PC-9 (cell line): ENCODE measurements around the gene CIZ1. TPM values are rescaled to one million over a fixed set of nuclear protein-coding genes. Genes with fewer than 3 reads are reported as not detected.

Source experiments
- BruUV-seq: library from RNA; stranded (reverse); fragments of 400-500 nt; replicated peaks from 2 replicates; lab custom pipeline; 2021; lab: Mats Ljungman, UMichigan
- CTCF ChIA-PET: fragments of 300-600 bp; sonication (Branson Sonifier 250); formaldehyde crosslinking; loops from one replicate; lab custom pipeline; 2022; ENCODE audit warnings: antibody characterized with exemption; lab: Charles Lee
- POLR2A ChIA-PET: fragments of 300-600 bp; sonication (Branson Sonifier 250); formaldehyde crosslinking; loops from one replicate; lab custom pipeline; 2022; ENCODE audit warnings: antibody characterized with exemption; ENCODE audit not compliant: unreplicated experiment; lab: Charles Lee
- DNase-seq, 2 experiments: peaks; one replicate each; pipeline versions ENCODE4 v3.0.0 to v3.0.0-alpha.2; 2015 to 2022; ENCODE audit warnings: mixed read lengths in 1 of 2
- H2AFZ ChIP-seq: fragments of 200-600 bp; sonication (generic); 2 replicates; pipeline ENCODE4 v1.8.1; 2017; ENCODE audit warnings: antibody characterized with exemption
- H3F3A ChIP-seq: fragments of 200-600 bp; sonication (generic); 2 replicates; pipeline ENCODE4 v1.8.1; 2017; ENCODE audit warnings: antibody characterized with exemption, mild to moderate bottlenecking, low read depth; ENCODE audit not compliant: insufficient read depth
- H3K27ac ChIP-seq: fragments of 200-600 bp; sonication (generic); 2 replicates; pipeline ENCODE4 v1.6.1; 2016; ENCODE audit warnings: mixed run types
- H3K27me3 ChIP-seq: fragments of 200-600 bp; sonication (generic); 2 replicates; pipeline ENCODE4 v1.6.1; 2016; ENCODE audit warnings: low read depth, mixed run types; ENCODE audit not compliant: insufficient read depth
- H3K36me3 ChIP-seq: fragments of 200-600 bp; sonication (generic); 2 replicates; pipeline ENCODE4 v1.6.1; 2016; ENCODE audit warnings: low read depth, mixed run types
- H3K4me1 ChIP-seq: fragments of 200-600 bp; sonication (generic); replicated peaks from 2 replicates; pipeline ENCODE4 v1.6.1; 2016; ENCODE audit warnings: mixed run types; ENCODE audit not compliant: insufficient read depth
- H3K4me2 ChIP-seq: fragments of 200-600 bp; sonication (generic); 2 replicates; pipeline ENCODE4 v1.6.1; 2017; ENCODE audit warnings: mixed run types
- H3K4me3 ChIP-seq: fragments of 200-600 bp; sonication (generic); 2 replicates; pipeline ENCODE4 v1.6.1; 2016; ENCODE audit warnings: mixed run types
- H3K79me2 ChIP-seq: fragments of 200-600 bp; sonication (generic); 2 replicates; pipeline ENCODE4 v1.6.1; 2017; ENCODE audit warnings: low read depth, mixed run types
- H3K9me2 ChIP-seq: fragments of 200-600 bp; sonication (generic); 2 replicates; pipeline ENCODE4 v1.8.1; 2017; ENCODE audit warnings: mild to moderate bottlenecking; ENCODE audit not compliant: insufficient read depth
- H3K9me3 ChIP-seq: fragments of 200-600 bp; sonication (generic); 2 replicates; pipeline ENCODE4 v1.8.1; 2016; ENCODE audit warnings: low read depth; ENCODE audit not compliant: insufficient read depth
- H4K20me1 ChIP-seq: fragments of 200-600 bp; sonication (generic); 2 replicates; pipeline ENCODE4 v1.8.1; 2017; ENCODE audit not compliant: insufficient read depth
- EZH2 ChIP-seq: fragments of 200-600 bp; sonication (generic); IDR thresholded peaks from 2 replicates; pipeline ENCODE4 v1.8.0; 2017; ENCODE audit warnings: antibody characterized with exemption, low read depth
- intact Hi-C: fragments of 100-400 bp; cut with micrococcal nuclease; formaldehyde crosslinking; loops from one replicate; pipeline ENCODE4 v1.10.0; 2022; ENCODE audit not compliant: unreplicated experiment
- total RNA-seq: library from RNA; stranded (reverse); gene quantifications from 2 replicates; pipeline ENCODE4 v1.2.3, GENCODE V29; 2021
- TF ChIP-seq, protein P1 (sequence below): fragments of 200-600 bp; sonication (generic); conservative IDR thresholded peaks from 2 replicates; pipeline ENCODE4 v1.6.1; 2017; ENCODE audit warnings: mixed run types, antibody characterized with exemption, mild to moderate bottlenecking, moderate library complexity

Gene CIZ1
- total RNA-seq, 1 experiment from 2014 or later: 213 TPM

DNA sequence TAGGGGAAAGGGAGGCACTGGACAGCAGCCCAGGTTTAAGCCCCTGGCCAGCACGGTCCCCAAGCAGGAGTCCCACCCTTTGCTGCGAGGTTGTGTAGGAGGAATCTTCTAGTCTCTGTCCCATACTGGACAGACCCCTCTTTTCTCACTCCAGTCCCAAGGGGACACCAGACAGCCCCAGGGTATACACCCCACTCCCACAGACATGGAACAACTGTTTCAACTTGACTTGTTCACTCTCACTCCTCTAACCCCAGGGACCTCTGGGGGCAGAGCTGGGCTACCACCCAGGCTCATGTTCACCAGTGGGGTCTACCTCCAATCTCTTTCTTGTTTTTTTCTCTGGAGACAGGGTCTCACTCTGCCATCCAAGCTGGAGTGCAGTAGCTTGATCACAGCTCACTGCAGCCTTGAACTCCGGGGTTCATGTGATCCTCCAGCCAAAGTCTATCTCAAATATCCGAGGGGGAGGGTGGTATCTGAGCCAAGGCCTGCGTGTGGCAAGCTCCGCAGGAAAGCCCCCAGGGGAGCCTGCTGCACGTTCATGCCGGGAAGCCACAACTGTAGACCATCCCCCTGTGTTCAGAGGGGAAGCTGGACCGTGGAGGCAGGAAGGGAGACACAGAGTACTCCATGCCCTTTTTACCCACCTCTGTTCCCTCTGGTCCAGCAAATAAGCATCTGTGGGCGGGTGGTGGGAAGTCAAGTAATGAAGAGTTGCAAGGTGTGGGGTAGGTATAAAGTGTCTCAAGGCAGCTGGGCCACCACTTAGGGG, 65.6 kb downstream of the CIZ1 start:
- peaks cover 16% of the 10 kb centered on the region for H4K20me1 ChIP-seq
- H3K4me1 ChIP-seq: peaks cover 22% of the 10 kb centered on the region
- peaks cover 42% of the 10 kb centered on the region for H3K79me2 ChIP-seq
- intact Hi-C loops: loop anchor here (2.0 to 5.0 kb wide), 4 partner anchors 129 to 427 kb away; partner anchors contain the start of genes GOLGA2, SLC27A4, SPTAN1 and SWI5
- H2AFZ ChIP-seq: no peak overlapping the region
- H3F3A ChIP-seq: peaks cover 13% of the 10 kb centered on the region; the same call in 1 of the 2 replicates
- no TSS peak for BruUV-seq
- TF ChIP-seq EZH2: no peak
- TF ChIP-seq, protein P1, sequence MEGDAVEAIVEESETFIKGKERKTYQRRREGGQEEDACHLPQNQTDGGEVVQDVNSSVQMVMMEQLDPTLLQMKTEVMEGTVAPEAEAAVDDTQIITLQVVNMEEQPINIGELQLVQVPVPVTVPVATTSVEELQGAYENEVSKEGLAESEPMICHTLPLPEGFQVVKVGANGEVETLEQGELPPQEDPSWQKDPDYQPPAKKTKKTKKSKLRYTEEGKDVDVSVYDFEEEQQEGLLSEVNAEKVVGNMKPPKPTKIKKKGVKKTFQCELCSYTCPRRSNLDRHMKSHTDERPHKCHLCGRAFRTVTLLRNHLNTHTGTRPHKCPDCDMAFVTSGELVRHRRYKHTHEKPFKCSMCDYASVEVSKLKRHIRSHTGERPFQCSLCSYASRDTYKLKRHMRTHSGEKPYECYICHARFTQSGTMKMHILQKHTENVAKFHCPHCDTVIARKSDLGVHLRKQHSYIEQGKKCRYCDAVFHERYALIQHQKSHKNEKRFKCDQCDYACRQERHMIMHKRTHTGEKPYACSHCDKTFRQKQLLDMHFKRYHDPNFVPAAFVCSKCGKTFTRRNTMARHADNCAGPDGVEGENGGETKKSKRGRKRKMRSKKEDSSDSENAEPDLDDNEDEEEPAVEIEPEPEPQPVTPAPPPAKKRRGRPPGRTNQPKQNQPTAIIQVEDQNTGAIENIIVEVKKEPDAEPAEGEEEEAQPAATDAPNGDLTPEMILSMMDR: no peak
- no peak for DNase-seq
- peak overlapping the region; percentile 86; the same call in 1 of the 2 replicates for H3K4me3 ChIP-seq
- H3K9me2 ChIP-seq: no peaks in the 10 kb centered on the region
- CTCF ChIA-PET: interaction anchor here (0.6 to 1.5 kb wide), 5 partner anchors 15 to 385 kb away, joined by 3 to 9 read pairs (median 3); no protein-coding TSS in a partner anchor
- H3K36me3 ChIP-seq: no peaks in the 10 kb centered on the region
- H3K9me3 ChIP-seq: no peaks in the 10 kb centered on the region
- peak overlapping the region; percentile 91 for H3K4me2 ChIP-seq
- no peak overlapping the region for H3K27ac ChIP-seq
- POLR2A ChIA-PET: interaction anchor here (1.1 kb wide), 1 partner anchor 34 kb away, joined by 3 read pairs; the partner anchor contains the start of gene BBLN
- no peaks in the 10 kb centered on the region for H3K27me3 ChIP-seq

DNA sequence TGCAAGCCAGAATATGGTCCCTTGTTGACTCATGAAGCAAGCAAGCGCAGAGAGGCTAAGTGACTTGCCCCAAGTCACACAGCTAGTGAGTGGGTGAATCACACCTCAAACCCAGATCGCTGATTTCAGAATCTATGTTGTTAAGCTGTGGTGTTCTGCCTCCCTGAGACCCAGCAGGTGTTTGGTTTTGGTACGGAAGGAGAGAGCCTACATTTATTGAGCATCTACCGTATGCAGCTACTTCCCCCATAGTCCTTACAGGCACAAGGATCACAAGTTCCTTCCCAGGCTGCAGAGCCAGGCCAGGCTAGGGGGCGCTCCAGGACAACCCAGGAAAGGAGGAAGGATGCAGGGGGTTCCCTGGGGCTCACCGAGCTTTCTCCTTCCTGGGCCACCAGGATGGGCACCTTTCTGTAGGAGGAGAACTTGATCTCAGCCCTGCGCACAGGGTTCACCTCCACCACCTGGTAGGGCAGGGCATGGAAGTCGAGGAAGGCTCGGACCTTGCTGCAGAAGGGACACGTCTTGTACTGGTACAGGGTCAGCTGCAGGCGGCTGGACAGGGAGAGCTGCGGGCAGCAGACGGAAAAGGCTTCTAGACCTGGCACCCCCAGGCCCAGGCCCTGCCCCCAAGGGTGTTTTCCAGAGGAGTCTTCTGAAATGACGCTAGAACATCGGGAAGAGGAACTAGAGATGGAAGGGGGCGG, 66.3 kb downstream of the CIZ1 start:
- ChIA-PET CTCF (interaction anchor here (0.6 to 1.5 kb wide), 8 partner anchors 14 to 286 kb away, joined by 3 to 9 read pairs (median 3); no protein-coding TSS in a partner anchor), POLR2A (interaction anchor here (0.6 to 1.1 kb wide), 3 partner anchors 35 to 226 kb away, joined by 3 to 11 read pairs (median 5); partner anchors contain the start of gene BBLN)
- Histone ChIP-seq H3K4me2 (peak overlapping the region; percentile 91; the same call in 1 of the 2 replicates), H3K27me3 (no peaks in the 10 kb centered on the region), H3K9me2 (no peaks in the 10 kb centered on the region), H3K36me3 (no peaks in the 10 kb centered on the region), H2AFZ (no peak overlapping the region), H3F3A (peaks cover 15% of the 10 kb centered on the region; the same call in 1 of the 2 replicates), H3K27ac (no peak overlapping the region), H3K4me1 (peaks cover 22% of the 10 kb centered on the region), H3K4me3 (no peak overlapping the region; the same call in 1 of the 2 replicates), H3K9me3 (no peaks in the 10 kb centered on the region), H4K20me1 (peaks cover 19% of the 10 kb centered on the region), H3K79me2 (peaks cover 42% of the 10 kb centered on the region)
- peak; percentile 58 to 85 for DNase-seq
- intact Hi-C loops: loop anchor here (2.0 to 5.0 kb wide), 4 partner anchors 130 to 427 kb away; partner anchors contain the start of genes GOLGA2, SLC27A4, SPTAN1 and SWI5
- TF ChIP-seq EZH2: no peak
- TF ChIP-seq, protein P1: peak; percentile 83
- no TSS peak for BruUV-seq

DNA sequence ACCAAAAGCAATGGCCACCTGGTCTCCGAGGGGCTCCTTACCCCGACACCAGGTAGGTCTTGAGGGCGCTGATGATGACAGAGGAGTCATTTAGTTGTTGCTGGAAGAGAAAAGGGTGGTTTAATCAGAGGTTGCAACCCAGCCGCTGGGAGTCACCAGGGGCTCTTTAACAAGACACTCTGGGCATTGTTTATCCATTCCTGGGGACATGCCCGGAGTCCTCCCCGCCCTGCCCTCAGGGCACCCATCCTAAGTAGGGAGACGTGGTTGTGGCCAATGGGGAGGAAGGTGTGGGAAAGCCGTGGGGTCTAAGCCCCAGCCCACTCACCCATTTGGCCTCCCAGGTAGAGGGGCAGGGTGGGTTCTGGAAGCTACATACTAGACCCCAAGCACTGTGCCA, 66.9 kb downstream of the CIZ1 start:
- no peak overlapping the region for H2AFZ ChIP-seq
- no peak overlapping the region for H3K4me2 ChIP-seq
- H3K4me3 ChIP-seq: no peak overlapping the region
- no peaks in the 10 kb centered on the region for H3K27me3 ChIP-seq
- H3K9me2 ChIP-seq: no peaks in the 10 kb centered on the region
- no peaks in the 10 kb centered on the region for H3K36me3 ChIP-seq
- intact Hi-C loops: loop anchor here (2.0 kb wide), 1 partner anchor 130 kb away; no protein-coding TSS in a partner anchor
- H3K9me3 ChIP-seq: no peaks in the 10 kb centered on the region
- ChIA-PET POLR2A (interaction anchor here (0.6 to 1.1 kb wide), 3 partner anchors 36 to 227 kb away, joined by 3 to 11 read pairs (median 5); partner anchors contain the start of gene BBLN), CTCF (interaction anchor here (0.6 to 1.5 kb wide), 8 partner anchors 13 to 287 kb away, joined by 3 to 9 read pairs (median 3); no protein-coding TSS in a partner anchor)
- no TSS peak for BruUV-seq
- H3F3A ChIP-seq: peaks cover 15% of the 10 kb centered on the region; the same call in 1 of the 2 replicates
- TF ChIP-seq EZH2: no peak
- TF ChIP-seq, protein P1: no peak
- peaks cover 19% of the 10 kb centered on the region for H4K20me1 ChIP-seq
- DNase-seq: no peak
- no peak overlapping the region for H3K27ac ChIP-seq
- peaks cover 19% of the 10 kb centered on the region for H3K4me1 ChIP-seq
- peaks cover 42% of the 10 kb centered on the region for H3K79me2 ChIP-seq
